BLaER1 treated with 17β-estradiol and CSF1 and Interleukin-3, amounts not matched to agents 10 nM and 100 nM (cell line): ENCODE data around the gene KRTAP9-4.

Source experiments
- H3K27ac ChIP-seq, 11 experiments: shearing (Covaris generic); formaldehyde crosslinking; 2 replicates each; pipeline ENCODE4 v1.8.1; 2022
- H3K27me3 ChIP-seq, 11 experiments: shearing (Covaris generic); formaldehyde crosslinking; 2 replicates each; pipeline ENCODE4 v1.8.1; 2022
- H3K36me3 ChIP-seq, 11 experiments: shearing (Covaris generic); formaldehyde crosslinking; 2 replicates each; pipeline ENCODE4 v1.8.1; 2022
- H3K4me1 ChIP-seq, 10 experiments: shearing (Covaris generic); formaldehyde crosslinking; 2 replicates each; pipeline ENCODE4 v1.8.1; 2022
- H3K4me2 ChIP-seq, 11 experiments: shearing (Covaris generic); formaldehyde crosslinking; 2 replicates each; pipeline ENCODE4 v1.8.1; 2022
- H3K4me3 ChIP-seq, 10 experiments: shearing (Covaris generic); formaldehyde crosslinking; 2 replicates each; pipeline ENCODE4 v1.8.1; 2022
- H3K9ac ChIP-seq, 11 experiments: shearing (Covaris generic); formaldehyde crosslinking; 2 replicates each; pipeline ENCODE4 v1.8.1; 2022
- H3K9me3 ChIP-seq, 11 experiments: shearing (Covaris generic); formaldehyde crosslinking; replicated peaks in 1 of 11; 2 replicates each; pipeline ENCODE4 v1.8.1; 2022
- H4K20me1 ChIP-seq, 11 experiments: shearing (Covaris generic); formaldehyde crosslinking; 2 replicates each; pipeline ENCODE4 v1.8.1; 2022
- Cebpa-rat ChIP-seq, 11 experiments: shearing (Covaris generic); IDR thresholded peaks; 2 replicates each; pipeline ENCODE4 v1.8.1; 2022

KRTAP9-4 gene

DNA sequence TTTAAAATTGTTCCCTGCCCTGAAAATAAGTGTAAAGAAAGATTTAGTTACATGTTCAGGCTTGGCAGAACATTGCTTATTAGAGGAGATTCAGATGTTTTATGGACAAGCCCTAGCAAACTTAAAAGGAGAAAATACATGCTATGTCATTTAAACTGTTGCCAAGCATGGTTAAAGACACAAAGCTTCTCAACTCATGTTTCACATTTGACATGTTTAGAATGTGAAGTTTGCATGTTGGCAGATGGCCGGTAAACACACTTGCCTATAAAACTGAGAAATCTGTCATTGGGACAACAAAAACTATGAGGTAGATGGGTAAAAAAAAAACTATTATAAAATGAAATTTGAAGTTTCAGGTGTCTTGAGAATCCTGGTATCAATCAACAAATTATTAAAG is 47.4 kb downstream of the KRTAP9-4 start:
- Histone ChIP-seq H3K27me3 (no peaks in the 10 kb centered on the region), H3K4me3 (no peak overlapping the region), H3K4me2 (no peak overlapping the region), H3K36me3 (no peaks in the 10 kb centered on the region), H3K9me3 (peaks cover 0 to 13% (median 6%) of the 10 kb centered on the region in 11 experiments; a peak in 11 of 22 replicates), H3K27ac (no peak overlapping the region), H3K9ac (no peak overlapping the region), H4K20me1 (no peaks in the 10 kb centered on the region), H3K4me1 (peaks cover 0 to 5% (median 0%) of the 10 kb centered on the region in 10 experiments; a peak in 1 of 20 replicates)
- no peak for TF ChIP-seq Cebpa-rat (IDR thresholded peaks at IDR 0.05)

DNA sequence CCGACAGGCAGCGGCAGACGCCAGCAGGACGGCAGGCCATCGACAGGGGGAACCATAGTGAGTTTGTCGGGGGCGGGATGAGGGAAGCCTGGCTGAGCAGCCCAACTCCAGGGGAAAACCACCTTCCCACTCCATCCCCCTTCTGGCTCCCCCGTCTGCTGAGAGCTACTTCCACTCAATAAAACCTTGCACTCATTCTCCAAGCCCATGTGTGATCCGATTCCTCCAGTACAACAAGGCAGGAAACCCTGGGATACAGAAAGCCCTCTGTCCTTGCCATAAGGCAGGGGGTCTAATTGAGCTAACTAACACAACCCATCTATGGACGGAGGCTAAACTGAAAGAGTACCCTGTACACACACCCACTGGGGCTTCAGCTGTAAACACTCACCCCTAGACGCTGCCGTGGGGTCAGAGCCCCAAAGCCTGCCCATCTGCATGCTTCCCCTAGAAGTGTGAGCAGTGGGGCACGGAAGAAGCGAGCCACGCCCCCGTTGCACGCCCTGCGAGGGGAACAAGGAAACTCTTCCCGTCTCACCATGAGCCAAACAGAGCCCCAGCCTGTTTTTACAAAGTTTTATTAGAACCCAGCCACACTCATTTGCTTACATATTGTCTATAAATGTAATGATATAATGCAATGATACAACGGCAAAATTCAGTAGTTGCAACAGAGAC is 49.1 kb downstream of the KRTAP9-4 start:
- Histone ChIP-seq H3K4me2 (no peak overlapping the region), H3K27ac (no peak overlapping the region), H3K36me3 (no peaks in the 10 kb centered on the region), H3K9me3 (peaks cover 0 to 19% (median 6%) of the 10 kb centered on the region in 11 experiments; a peak in 11 of 22 replicates), H4K20me1 (no peaks in the 10 kb centered on the region), H3K9ac (no peak overlapping the region), H3K4me1 (peaks cover 0 to 15% (median 6%) of the 10 kb centered on the region in 10 experiments; a peak in 10 of 20 replicates), H3K27me3 (no peaks in the 10 kb centered on the region), H3K4me3 (no peak overlapping the region)
- TF ChIP-seq Cebpa-rat (IDR thresholded peaks at IDR 0.05), result no peak
